Measurements from ENCODE around the gene RAB5B. TPM values are rescaled to one million over a fixed set of nuclear protein-coding genes. Genes with fewer than 3 reads are reported as not detected.

RAB5B gene
- total RNA-seq, 1 donor from 2014 or later: 32.5 TPM

Other genes with a start within 250 kb of the RAB5B start
- gene CD63, start 245.1 kb upstream of the RAB5B start, total RNA-seq: 1,160 and 1,633 TPM in 2 replicates
- gene GDF11, start 231.0 kb upstream of the RAB5B start, total RNA-seq: 1.4 and 1.5 TPM in 2 replicates
- gene SARNP, start 156.4 kb upstream of the RAB5B start, total RNA-seq: 74.0 and 95.0 TPM in 2 replicates
- gene ORMDL2, start 156.0 kb upstream of the RAB5B start, total RNA-seq: 22.7 and 30.6 TPM in 2 replicates
- gene DNAJC14, start 144.5 kb upstream of the RAB5B start, total RNA-seq: 33.6 and 53.8 TPM in 2 replicates
- 0.22 and 0.40 TPM in 2 replicates for gene MMP19, start 131.1 kb upstream of the RAB5B start, total RNA-seq
- 25.1 and 26.8 TPM in 2 replicates for gene PYM1, start 46.2 kb upstream of the RAB5B start, total RNA-seq
- 9.5 and 12.9 TPM in 2 replicates for gene DGKA, start 42.9 kb upstream of the RAB5B start, total RNA-seq
- gene PMEL, start 8.0 kb upstream of the RAB5B start, total RNA-seq: 0.20 and 0.22 TPM in 2 replicates
- 18.1 and 20.8 TPM in 2 replicates for gene CDK2, start 7.2 kb upstream of the RAB5B start, total RNA-seq
- 8.9 and 10.1 TPM in 2 replicates for gene SUOX, start 23.2 kb downstream of the RAB5B start, total RNA-seq
- gene IKZF4, start 47.0 kb downstream of the RAB5B start, total RNA-seq: 0.20 and 0.22 TPM in 2 replicates
- gene RPS26, start 67.8 kb downstream of the RAB5B start, total RNA-seq: 99.2 and 124 TPM in 2 replicates
- under 0.01 and 0.22 TPM in 2 replicates for gene ERBB3, start 106.1 kb downstream of the RAB5B start, total RNA-seq
- 80.8 and 102 TPM in 2 replicates for gene PA2G4, start 130.5 kb downstream of the RAB5B start, total RNA-seq
- 2,546 and 2,559 TPM in 2 replicates for gene RPL41, start 142.6 kb downstream of the RAB5B start, total RNA-seq
- gene ZC3H10, start 144.2 kb downstream of the RAB5B start, total RNA-seq: 2.6 and 5.0 TPM in 2 replicates
- 270 and 326 TPM in 2 replicates for gene ESYT1, start 154.2 kb downstream of the RAB5B start, total RNA-seq
- gene MYL6B, start 178.5 kb downstream of the RAB5B start, total RNA-seq: 63.6 and 75.0 TPM in 2 replicates
- gene MYL6, start 184.3 kb downstream of the RAB5B start, total RNA-seq: 2,671 and 3,118 TPM in 2 replicates
- gene SMARCC2, start 215.4 kb downstream of the RAB5B start, total RNA-seq: 31.4 and 45.8 TPM in 2 replicates
- 42.5 and 73.0 TPM in 2 replicates for gene RNF41, start 247.8 kb downstream of the RAB5B start, total RNA-seq

All from lung microvascular endothelial cell (primary cell).